Trophoblast cell (in vitro differentiated cells and primary cell): ENCODE measurements around the gene HYCC1.

Experiments used
- DNase-seq, 2 donors: peaks; one replicate each; pipeline ENCODE4 v3.0.0-alpha.2; 2016
- H2AFZ ChIP-seq: 2 replicates; pipeline ENCODE4 v1.6.1; 2013; ENCODE audit warnings: low read length, moderate library complexity, mild to moderate bottlenecking; ENCODE audit not compliant: insufficient read depth, poor library complexity
- H2AK5ac ChIP-seq: 2 replicates; pipeline ENCODE4 v1.6.1; 2013; ENCODE audit warnings: mild to moderate bottlenecking, low read length
- H2BK120ac ChIP-seq: 2 replicates; pipeline ENCODE4 v1.6.1; 2013; ENCODE audit warnings: low read length, mild to moderate bottlenecking, moderate library complexity; ENCODE audit not compliant: insufficient read depth, poor library complexity
- H2BK12ac ChIP-seq: 2 replicates; pipeline ENCODE4 v1.6.1; 2013; ENCODE audit warnings: mild to moderate bottlenecking, low read length, moderate library complexity
- H2BK5ac ChIP-seq: 2 replicates; pipeline ENCODE4 v1.6.1; 2013; ENCODE audit warnings: low read length, low read depth, moderate library complexity, mild to moderate bottlenecking; ENCODE audit not compliant: poor library complexity
- H3K14ac ChIP-seq: 2 replicates; pipeline ENCODE4 v1.6.1; 2013; ENCODE audit warnings: mild to moderate bottlenecking, low read length
- H3K18ac ChIP-seq: 2 replicates; pipeline ENCODE4 v1.6.1; 2013; ENCODE audit warnings: mild to moderate bottlenecking, low read length
- H3K23ac ChIP-seq: 2 replicates; pipeline ENCODE4 v1.6.1; 2013; ENCODE audit warnings: low read length
- H3K27ac ChIP-seq: 2 replicates; pipeline ENCODE4 v1.5.1; 2013; ENCODE audit warnings: low read depth, mild to moderate bottlenecking, inconsistent platforms, low read length, moderate library complexity
- H3K27me3 ChIP-seq: 2 replicates; pipeline ENCODE4 v1.6.1; 2013; ENCODE audit warnings: inconsistent platforms, mild to moderate bottlenecking, low read length, moderate library complexity; ENCODE audit not compliant: insufficient read depth
- H3K36me3 ChIP-seq, 2 experiments: 1 replicate in 1 of 2; 2 replicates in 1 of 2; pipeline ENCODE4 v1.6.1; 2013; ENCODE audit warnings: low read length in 2 of 2, mild to moderate bottlenecking in 2 of 2, moderate library complexity in 1 of 2; ENCODE audit not compliant: insufficient read depth in 2 of 2, control insufficient read depth in 1 of 2
- H3K4ac ChIP-seq: 2 replicates; pipeline ENCODE4 v1.6.1; 2013; ENCODE audit warnings: low read depth, mild to moderate bottlenecking, low read length, moderate library complexity
- H3K4me1 ChIP-seq, 2 experiments: 1 replicate in 1 of 2; 2 replicates in 1 of 2; pipeline ENCODE4 v1.6.1; 2013; ENCODE audit warnings: low read length in 2 of 2, mild to moderate bottlenecking in 2 of 2, moderate library complexity in 1 of 2; ENCODE audit not compliant: insufficient read depth in 2 of 2, control insufficient read depth in 1 of 2
- H3K4me2 ChIP-seq: 2 replicates; pipeline ENCODE4 v1.6.1; 2013; ENCODE audit warnings: inconsistent platforms, mild to moderate bottlenecking, low read length, moderate library complexity
- H3K4me3 ChIP-seq: 2 replicates; pipeline ENCODE4 v1.5.1; 2013; ENCODE audit warnings: mild to moderate bottlenecking, low read depth, low read length, inconsistent platforms
- H3K79me1 ChIP-seq: one replicate; pipeline ENCODE4 v1.6.1; 2013; ENCODE audit warnings: low read length
- H3K79me2 ChIP-seq: 2 replicates; pipeline ENCODE4 v1.6.1; 2013; ENCODE audit warnings: low read length, mild to moderate bottlenecking; ENCODE audit not compliant: control insufficient read depth, insufficient read depth, poor library complexity
- H3K9ac ChIP-seq: 2 replicates; pipeline ENCODE4 v1.6.1; 2013; ENCODE audit warnings: mild to moderate bottlenecking, low read length
- H3K9me3 ChIP-seq: 2 replicates; pipeline ENCODE4 v1.6.1; 2013; ENCODE audit warnings: low read depth, mild to moderate bottlenecking, control low read depth, inconsistent platforms, low read length; ENCODE audit not compliant: insufficient read depth
- H4K12ac ChIP-seq: 2 replicates; pipeline ENCODE4 v1.6.1; 2013; ENCODE audit warnings: low read depth, mild to moderate bottlenecking, low read length, moderate library complexity
- H4K8ac ChIP-seq: 2 replicates; pipeline ENCODE4 v1.6.1; 2013; ENCODE audit warnings: low read depth, mild to moderate bottlenecking, low read length, moderate library complexity
- H4K91ac ChIP-seq: one replicate; pipeline ENCODE4 v1.6.1; 2013; ENCODE audit warnings: low read depth, mild to moderate bottlenecking, low read length, moderate library complexity
- WGBS: extraction: QIAGEN DNeasy Blood & Tissue Kit; methylation state at CpG from one replicate; pipeline ENCODE4 v1.1.7; 2013; ENCODE audit warnings: missing lambda C conversion rate; ENCODE audit not compliant: insufficient read length, insufficient coverage; ENCODE audit errors: extremely low coverage; 5-methylcytosine and 5-hydroxymethylcytosine counted together

Gene HYCC1

GRCh38 chr7:23017309-23017708, 3.4 kb upstream of the HYCC1 start:
- Histone ChIP-seq H3K27ac (no peak overlapping the region), H3K27me3 (no peaks in the 10 kb centered on the region), H3K18ac (no peak overlapping the region), H2BK12ac (no peak overlapping the region), H3K4me1 (peaks cover 0 to 2% of the 10 kb centered on the region in 2 experiments), H2AK5ac (no peak overlapping the region), H3K79me2 (no peaks in the 10 kb centered on the region), H3K36me3 (no peaks in the 10 kb centered on the region), H2BK120ac (no peak overlapping the region), H2AFZ (no peak overlapping the region), H3K4ac (no peak overlapping the region), H4K91ac (no peak overlapping the region), H3K14ac (no peak overlapping the region), H3K9ac (no peak overlapping the region), H4K8ac (no peak overlapping the region), H4K12ac (no peak overlapping the region), H3K4me3 (no peak overlapping the region), H2BK5ac (no peak overlapping the region), H3K9me3 (no peaks in the 10 kb centered on the region), H3K79me1 (peaks cover 5% of the 10 kb centered on the region), H3K4me2 (no peak overlapping the region), H3K23ac (no peak overlapping the region)
- no peak for DNase-seq
- no CpG with 5 or more reads among the region's 3 CpGs for WGBS

GRCh38 chr7:23016345-23017253, 2.7 kb upstream of the HYCC1 start:
- no peak overlapping the region for H2BK5ac ChIP-seq
- peaks cover 5% of the 10 kb centered on the region for H3K79me1 ChIP-seq
- no peak overlapping the region for H2BK12ac ChIP-seq
- no peak overlapping the region for H3K4me3 ChIP-seq
- H2AK5ac ChIP-seq, result no peak overlapping the region
- H3K23ac ChIP-seq, result no peak overlapping the region
- no CpG with 5 or more reads among the region's 9 CpGs for WGBS
- no peak overlapping the region for H3K4me2 ChIP-seq
- H4K12ac ChIP-seq, result no peak overlapping the region
- H3K9ac ChIP-seq, result no peak overlapping the region
- H2BK120ac ChIP-seq, result no peak overlapping the region
- no peak overlapping the region for H2AFZ ChIP-seq
- no peak overlapping the region for H3K4ac ChIP-seq
- H3K4me1 ChIP-seq, result no peaks in the 10 kb centered on the region
- no peak overlapping the region for H3K27ac ChIP-seq
- no peak overlapping the region for H4K8ac ChIP-seq
- DNase-seq, result no peak
- no peak overlapping the region for H3K18ac ChIP-seq
- H3K9me3 ChIP-seq, result no peaks in the 10 kb centered on the region
- no peak overlapping the region for H4K91ac ChIP-seq
- H3K27me3 ChIP-seq, result no peaks in the 10 kb centered on the region
- no peak overlapping the region for H3K14ac ChIP-seq
- H3K79me2 ChIP-seq, result no peaks in the 10 kb centered on the region
- H3K36me3 ChIP-seq, result no peaks in the 10 kb centered on the region

- DNase-seq, result no peak
- no peak overlapping the region for H2BK120ac ChIP-seq
- H3K9ac ChIP-seq, result no peak overlapping the region
- H3K4me1 ChIP-seq, result no peaks in the 10 kb centered on the region
- no peak overlapping the region for H4K12ac ChIP-seq
- H3K79me2 ChIP-seq, result no peaks in the 10 kb centered on the region
- H3K4me2 ChIP-seq, result no peak overlapping the region
- no peak overlapping the region for H2BK5ac ChIP-seq
- H2BK12ac ChIP-seq, result no peak overlapping the region
- no peak overlapping the region for H3K14ac ChIP-seq
- H3K18ac ChIP-seq, result no peak overlapping the region
- H3K79me1 ChIP-seq, result peaks cover 5% of the 10 kb centered on the region
- H3K27me3 ChIP-seq, result no peaks in the 10 kb centered on the region
- no CpG with 5 or more reads among the region's 2 CpGs for WGBS
- H3K27ac ChIP-seq, result no peak overlapping the region
- no peak overlapping the region for H4K91ac ChIP-seq
- H3K23ac ChIP-seq, result no peak overlapping the region
- H3K4ac ChIP-seq, result no peak overlapping the region
- H3K4me3 ChIP-seq, result no peak overlapping the region
- no peak overlapping the region for H4K8ac ChIP-seq
- H2AFZ ChIP-seq, result no peak overlapping the region
- no peaks in the 10 kb centered on the region for H3K36me3 ChIP-seq
- no peak overlapping the region for H2AK5ac ChIP-seq
- H3K9me3 ChIP-seq, result no peaks in the 10 kb centered on the region
Measured at GRCh38 chr7:23014681-23015080, 751 bp upstream of the HYCC1 start.

- no peak overlapping the region for H2AK5ac ChIP-seq
- peak overlapping the region; percentile 19 for H4K91ac ChIP-seq
- H3K4me3 ChIP-seq, result peak overlapping the region; percentile 94
- H3K79me2 ChIP-seq, result no peaks in the 10 kb centered on the region
- H3K4ac ChIP-seq, result no peak overlapping the region
- H3K27me3 ChIP-seq, result no peaks in the 10 kb centered on the region
- H4K12ac ChIP-seq, result peak overlapping the region; percentile 26
- peak overlapping the region; percentile 83 for H2AFZ ChIP-seq
- no peaks in the 10 kb centered on the region for H3K4me1 ChIP-seq
- peak overlapping the region; percentile 18 for H3K9ac ChIP-seq
- H2BK120ac ChIP-seq, result peak overlapping the region; percentile 43
- no peak overlapping the region for H3K14ac ChIP-seq
- no peak overlapping the region for H2BK12ac ChIP-seq
- H3K79me1 ChIP-seq, result peaks cover 5% of the 10 kb centered on the region
- peak overlapping the region; percentile 16 for H3K18ac ChIP-seq
- H4K8ac ChIP-seq, result no peak overlapping the region
- H3K4me2 ChIP-seq, result peak overlapping the region; percentile 78
- no CpG with 5 or more reads among the region's 52 CpGs for WGBS
- H2BK5ac ChIP-seq, result no peak overlapping the region
- no peaks in the 10 kb centered on the region for H3K36me3 ChIP-seq
- H3K23ac ChIP-seq, result no peak overlapping the region
- no peak overlapping the region for H3K27ac ChIP-seq
- peak; percentile 22 to 55 for DNase-seq
- H3K9me3 ChIP-seq, result no peaks in the 10 kb centered on the region
Measured at GRCh38 chr7:23012908-23013714, 819 bp downstream of the HYCC1 start.
